ENCODE data around the gene IRX4.

GRCh38 chr5:1857256-1857600, 25.5 kb downstream of the IRX4 start:
- TF ChIP-seq MEIS2 (IDR thresholded peaks at IDR 0.05; ENCODE audit: partially characterized antibody) (no peak), MAZ (CRISPR knock-in tag; conservative IDR thresholded peaks at IDR 0.05 in 1 of 2, IDR thresholded peaks at IDR 0.05 in 1 of 2) (no peak), RFX5 (IDR thresholded peaks at IDR 0.05; ENCODE audit: low read depth, low read length) (no peak), TAF1 (IDR thresholded peaks at IDR 0.05; ENCODE audit: control insufficient read depth, extremely low read depth, insufficient read depth, low read length, severe bottlenecking) (no peak), GABPA (tag; conservative IDR thresholded peaks at IDR 0.05; ENCODE audit: low read depth) (no peak)
- TF ChIP-seq, protein P1, sequence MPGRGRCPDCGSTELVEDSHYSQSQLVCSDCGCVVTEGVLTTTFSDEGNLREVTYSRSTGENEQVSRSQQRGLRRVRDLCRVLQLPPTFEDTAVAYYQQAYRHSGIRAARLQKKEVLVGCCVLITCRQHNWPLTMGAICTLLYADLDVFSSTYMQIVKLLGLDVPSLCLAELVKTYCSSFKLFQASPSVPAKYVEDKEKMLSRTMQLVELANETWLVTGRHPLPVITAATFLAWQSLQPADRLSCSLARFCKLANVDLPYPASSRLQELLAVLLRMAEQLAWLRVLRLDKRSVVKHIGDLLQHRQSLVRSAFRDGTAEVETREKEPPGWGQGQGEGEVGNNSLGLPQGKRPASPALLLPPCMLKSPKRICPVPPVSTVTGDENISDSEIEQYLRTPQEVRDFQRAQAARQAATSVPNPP (IDR thresholded peaks at IDR 0.05; ENCODE audit: borderline replicate concordance, insufficient read depth, insufficient read length), result no peak
- TF ChIP-seq, protein P2, sequence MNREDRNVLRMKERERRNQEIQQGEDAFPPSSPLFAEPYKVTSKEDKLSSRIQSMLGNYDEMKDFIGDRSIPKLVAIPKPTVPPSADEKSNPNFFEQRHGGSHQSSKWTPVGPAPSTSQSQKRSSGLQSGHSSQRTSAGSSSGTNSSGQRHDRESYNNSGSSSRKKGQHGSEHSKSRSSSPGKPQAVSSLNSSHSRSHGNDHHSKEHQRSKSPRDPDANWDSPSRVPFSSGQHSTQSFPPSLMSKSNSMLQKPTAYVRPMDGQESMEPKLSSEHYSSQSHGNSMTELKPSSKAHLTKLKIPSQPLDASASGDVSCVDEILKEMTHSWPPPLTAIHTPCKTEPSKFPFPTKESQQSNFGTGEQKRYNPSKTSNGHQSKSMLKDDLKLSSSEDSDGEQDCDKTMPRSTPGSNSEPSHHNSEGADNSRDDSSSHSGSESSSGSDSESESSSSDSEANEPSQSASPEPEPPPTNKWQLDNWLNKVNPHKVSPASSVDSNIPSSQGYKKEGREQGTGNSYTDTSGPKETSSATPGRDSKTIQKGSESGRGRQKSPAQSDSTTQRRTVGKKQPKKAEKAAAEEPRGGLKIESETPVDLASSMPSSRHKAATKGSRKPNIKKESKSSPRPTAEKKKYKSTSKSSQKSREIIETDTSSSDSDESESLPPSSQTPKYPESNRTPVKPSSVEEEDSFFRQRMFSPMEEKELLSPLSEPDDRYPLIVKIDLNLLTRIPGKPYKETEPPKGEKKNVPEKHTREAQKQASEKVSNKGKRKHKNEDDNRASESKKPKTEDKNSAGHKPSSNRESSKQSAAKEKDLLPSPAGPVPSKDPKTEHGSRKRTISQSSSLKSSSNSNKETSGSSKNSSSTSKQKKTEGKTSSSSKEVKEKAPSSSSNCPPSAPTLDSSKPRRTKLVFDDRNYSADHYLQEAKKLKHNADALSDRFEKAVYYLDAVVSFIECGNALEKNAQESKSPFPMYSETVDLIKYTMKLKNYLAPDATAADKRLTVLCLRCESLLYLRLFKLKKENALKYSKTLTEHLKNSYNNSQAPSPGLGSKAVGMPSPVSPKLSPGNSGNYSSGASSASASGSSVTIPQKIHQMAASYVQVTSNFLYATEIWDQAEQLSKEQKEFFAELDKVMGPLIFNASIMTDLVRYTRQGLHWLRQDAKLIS (CRISPR knock-in tag; IDR thresholded peaks at IDR 0.05), result no peak
- TF ChIP-seq, protein P3, sequence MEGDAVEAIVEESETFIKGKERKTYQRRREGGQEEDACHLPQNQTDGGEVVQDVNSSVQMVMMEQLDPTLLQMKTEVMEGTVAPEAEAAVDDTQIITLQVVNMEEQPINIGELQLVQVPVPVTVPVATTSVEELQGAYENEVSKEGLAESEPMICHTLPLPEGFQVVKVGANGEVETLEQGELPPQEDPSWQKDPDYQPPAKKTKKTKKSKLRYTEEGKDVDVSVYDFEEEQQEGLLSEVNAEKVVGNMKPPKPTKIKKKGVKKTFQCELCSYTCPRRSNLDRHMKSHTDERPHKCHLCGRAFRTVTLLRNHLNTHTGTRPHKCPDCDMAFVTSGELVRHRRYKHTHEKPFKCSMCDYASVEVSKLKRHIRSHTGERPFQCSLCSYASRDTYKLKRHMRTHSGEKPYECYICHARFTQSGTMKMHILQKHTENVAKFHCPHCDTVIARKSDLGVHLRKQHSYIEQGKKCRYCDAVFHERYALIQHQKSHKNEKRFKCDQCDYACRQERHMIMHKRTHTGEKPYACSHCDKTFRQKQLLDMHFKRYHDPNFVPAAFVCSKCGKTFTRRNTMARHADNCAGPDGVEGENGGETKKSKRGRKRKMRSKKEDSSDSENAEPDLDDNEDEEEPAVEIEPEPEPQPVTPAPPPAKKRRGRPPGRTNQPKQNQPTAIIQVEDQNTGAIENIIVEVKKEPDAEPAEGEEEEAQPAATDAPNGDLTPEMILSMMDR (IDR thresholded peaks at IDR 0.05 in 2 of 3, conservative IDR thresholded peaks at IDR 0.05 in 1 of 3; ENCODE audit: insufficient read depth in 2 of 3, low read depth in 1 of 3, low read length in 3 of 3), result no peak
- TF ChIP-seq, protein P4, sequence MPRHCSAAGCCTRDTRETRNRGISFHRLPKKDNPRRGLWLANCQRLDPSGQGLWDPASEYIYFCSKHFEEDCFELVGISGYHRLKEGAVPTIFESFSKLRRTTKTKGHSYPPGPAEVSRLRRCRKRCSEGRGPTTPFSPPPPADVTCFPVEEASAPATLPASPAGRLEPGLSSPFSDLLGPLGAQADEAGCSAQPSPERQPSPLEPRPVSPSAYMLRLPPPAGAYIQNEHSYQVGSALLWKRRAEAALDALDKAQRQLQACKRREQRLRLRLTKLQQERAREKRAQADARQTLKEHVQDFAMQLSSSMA (CRISPR knock-in tag; IDR thresholded peaks at IDR 0.05), result no peak

All from K562 (cell line).